SK-N-MC (cell line): ENCODE results near the gene GRAMD1B.

Experiments used
- EZH2 ChIP-seq: fragments of 200-600 bp; sonication (generic); IDR thresholded peaks from one replicate; pipeline ENCODE4 v1.6.1; 2017; ENCODE audit warnings: antibody characterized with exemption
- FOXP2 ChIP-seq: optimal IDR thresholded peaks from 2 replicates; pipeline ENCODE3; 2011; ENCODE audit warnings: mild to moderate bottlenecking, moderate library complexity; ENCODE audit not compliant: insufficient read depth; ENCODE audit errors: extremely low read length, control extremely low read depth
- POLR2AphosphoS5 ChIP-seq: IDR thresholded peaks from 2 replicates; pipeline ENCODE4 v1.6.1; 2012; ENCODE audit warnings: mild to moderate bottlenecking, low read depth, low read length, borderline replicate concordance

GRCh38 chr11:123564221-123564620 is 134.2 kb downstream of the GRAMD1B start:
- no peak for TF ChIP-seq POLR2AphosphoS5
- no peak for TF ChIP-seq EZH2
- no peak for TF ChIP-seq FOXP2
